ENCODE data around the gene ACTC1.

DNA sequence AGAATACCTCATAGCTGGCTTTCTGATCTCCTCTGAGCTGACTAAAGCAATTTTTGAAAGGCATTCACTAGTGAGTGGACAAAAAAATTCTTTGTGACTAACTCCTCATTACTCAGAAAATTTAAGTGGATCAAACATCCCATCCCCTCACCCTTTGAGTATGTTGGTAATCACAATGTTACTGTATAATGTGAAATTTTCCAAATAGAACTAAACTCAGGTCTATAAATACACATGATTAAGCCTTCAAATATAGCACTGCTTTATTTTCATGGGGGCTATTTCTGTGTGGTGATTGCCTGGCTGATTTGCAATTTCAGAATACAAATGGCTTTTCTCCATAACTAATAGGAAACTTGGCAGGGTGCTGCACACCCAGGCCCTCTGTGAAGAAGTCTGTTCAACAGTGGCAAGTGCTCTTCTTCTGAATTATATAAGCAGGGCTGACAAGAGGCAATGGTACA lies 45.9 kb upstream of the ACTC1 start:
- TF ChIP-seq, protein P1, sequence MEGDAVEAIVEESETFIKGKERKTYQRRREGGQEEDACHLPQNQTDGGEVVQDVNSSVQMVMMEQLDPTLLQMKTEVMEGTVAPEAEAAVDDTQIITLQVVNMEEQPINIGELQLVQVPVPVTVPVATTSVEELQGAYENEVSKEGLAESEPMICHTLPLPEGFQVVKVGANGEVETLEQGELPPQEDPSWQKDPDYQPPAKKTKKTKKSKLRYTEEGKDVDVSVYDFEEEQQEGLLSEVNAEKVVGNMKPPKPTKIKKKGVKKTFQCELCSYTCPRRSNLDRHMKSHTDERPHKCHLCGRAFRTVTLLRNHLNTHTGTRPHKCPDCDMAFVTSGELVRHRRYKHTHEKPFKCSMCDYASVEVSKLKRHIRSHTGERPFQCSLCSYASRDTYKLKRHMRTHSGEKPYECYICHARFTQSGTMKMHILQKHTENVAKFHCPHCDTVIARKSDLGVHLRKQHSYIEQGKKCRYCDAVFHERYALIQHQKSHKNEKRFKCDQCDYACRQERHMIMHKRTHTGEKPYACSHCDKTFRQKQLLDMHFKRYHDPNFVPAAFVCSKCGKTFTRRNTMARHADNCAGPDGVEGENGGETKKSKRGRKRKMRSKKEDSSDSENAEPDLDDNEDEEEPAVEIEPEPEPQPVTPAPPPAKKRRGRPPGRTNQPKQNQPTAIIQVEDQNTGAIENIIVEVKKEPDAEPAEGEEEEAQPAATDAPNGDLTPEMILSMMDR (IDR thresholded peaks at IDR 0.05; ENCODE audit: low read depth, low read length, poor library complexity, severe bottlenecking) = no peak
- TF ChIP-seq EZH2phosphoT487 (IDR thresholded peaks at IDR 0.05; ENCODE audit: borderline replicate concordance, low read length) = no peak

All from DOHH2 (cell line).